ENCODE measurements around the gene COL16A1.

GRCh38 chr1:31651766-31652165 is 52.1 kb downstream of the COL16A1 start:
- TF ChIP-seq GATA3 (IDR thresholded peaks at IDR 0.05; ENCODE audit: low read depth, low read length) (no peak), GATA2 (IDR thresholded peaks at IDR 0.05; ENCODE audit: low read depth, low read length) (no peak)

Measured in SH-SY5Y (cell line).